GM19238 (cell line): ENCODE measurements around the gene TSPAN3.

ENCODE experiments used
- DNase-seq: peaks from one replicate; pipeline ENCODE4 v3.0.0; 2011; ENCODE audit warnings: low spot score; ENCODE audit not compliant: insufficient read length

TSPAN3 gene

GRCh38 chr15:77034695-77035489 lies 36.0 kb downstream of the TSPAN3 start:
- no peak for DNase-seq

- DNase-seq = no peak
Measured at GRCh38 chr15:77033729-77034671, 36.9 kb downstream of the TSPAN3 start.

GRCh38 chr15:77033417-77033728 lies 37.5 kb downstream of the TSPAN3 start:
- no peak for DNase-seq

GRCh38 chr15:77032647-77033416 lies 38.1 kb downstream of the TSPAN3 start:
- DNase-seq = no peak

- DNase-seq = no peak
Measured at GRCh38 chr15:77032052-77032646, 38.8 kb downstream of the TSPAN3 start.

GRCh38 chr15:77031376-77032050 lies 39.4 kb downstream of the TSPAN3 start:
- DNase-seq = peak; percentile 52

GRCh38 chr15:77030928-77031375 lies 40.0 kb downstream of the TSPAN3 start:
- DNase-seq = no peak

- no peak for DNase-seq
Measured at GRCh38 chr15:77030048-77030927, 40.6 kb downstream of the TSPAN3 start.

- no peak for DNase-seq
Measured at GRCh38 chr15:77029166-77030047, 41.5 kb downstream of the TSPAN3 start.

GRCh38 chr15:77028451-77029165 lies 42.3 kb downstream of the TSPAN3 start:
- DNase-seq = no peak

GRCh38 chr15:77027697-77028450 lies 43.0 kb downstream of the TSPAN3 start:
- no peak for DNase-seq

- DNase-seq = no peak
Measured at GRCh38 chr15:77027111-77027696, 43.7 kb downstream of the TSPAN3 start.

- DNase-seq = no peak
Measured at GRCh38 chr15:77026501-77027110, 44.3 kb downstream of the TSPAN3 start.

GRCh38 chr15:77025941-77026411 lies 44.9 kb downstream of the TSPAN3 start:
- no peak for DNase-seq

GRCh38 chr15:77025083-77025901 lies 45.6 kb downstream of the TSPAN3 start:
- DNase-seq = no peak
